OCI-M2 (cell line): ENCODE measurements around the gene MTUS2.

Experiments
- DNase-seq: peaks from one replicate; lab custom pipeline; 2025; ENCODE audit not compliant: unreplicated experiment; lab: John Stamatoyannopoulos, UW

Gene MTUS2

DNA sequence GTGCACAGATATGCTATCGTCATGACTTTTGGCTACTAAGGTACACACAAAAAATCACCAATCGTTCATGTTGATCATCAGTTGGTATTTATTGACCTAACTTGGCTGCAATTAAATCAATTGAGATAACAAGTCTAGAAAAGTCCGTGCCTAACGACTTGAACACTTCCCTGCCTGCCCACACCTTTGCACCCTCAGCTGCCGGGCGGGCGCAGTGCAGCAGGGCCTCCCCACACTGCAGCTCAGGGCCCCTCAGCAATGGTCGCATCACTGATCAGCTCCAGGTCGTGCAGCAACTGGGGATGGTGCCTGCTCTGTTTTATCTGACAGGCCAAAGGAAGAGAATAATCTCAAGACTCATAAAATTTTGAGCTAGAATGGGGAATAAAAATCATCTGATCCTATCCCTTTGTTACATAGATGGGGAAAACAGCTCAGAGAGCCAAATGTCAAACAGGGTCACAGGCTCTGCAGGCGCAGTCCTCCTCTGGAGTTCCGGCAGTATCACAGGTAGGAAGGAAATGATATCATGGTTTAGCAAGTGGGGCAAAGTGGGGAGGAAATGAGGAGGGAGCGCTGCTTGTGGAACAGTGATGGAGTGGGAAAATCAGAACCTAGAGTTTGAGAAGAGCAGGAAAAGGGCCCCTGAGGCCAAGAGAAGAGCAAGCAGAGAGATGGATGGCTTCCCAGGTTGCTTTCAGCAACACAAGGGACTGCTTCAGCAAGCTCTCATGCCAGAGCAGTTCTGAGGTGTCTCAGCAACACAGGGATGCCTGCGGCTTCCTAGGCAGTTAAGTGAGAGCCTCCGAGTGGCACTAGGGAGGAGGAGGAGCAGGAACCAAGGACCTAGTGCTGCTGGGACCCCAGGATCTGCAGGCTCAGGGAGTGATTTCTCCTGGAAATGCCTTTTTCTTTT lies 717.9 kb downstream of the MTUS2 start:
- no peak for DNase-seq

DNA sequence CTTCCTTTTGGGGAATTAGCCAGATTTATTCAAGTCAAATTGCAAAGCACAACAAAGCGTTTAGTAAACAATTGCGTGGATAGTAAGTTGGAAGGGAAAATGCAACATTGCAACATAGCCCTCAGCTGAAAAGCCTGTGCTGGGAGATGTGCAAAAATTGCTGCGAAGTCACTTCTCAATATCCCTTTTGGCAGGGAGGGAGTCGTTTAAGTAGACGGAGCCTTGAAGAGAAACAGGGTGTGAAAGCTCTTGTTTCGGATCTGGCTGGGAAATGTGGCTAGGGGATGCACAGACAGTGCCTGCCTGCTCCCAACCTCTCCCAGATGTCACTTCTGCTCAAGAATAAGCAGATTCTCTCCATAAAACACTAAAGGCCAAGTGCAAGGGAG lies 718.5 kb downstream of the MTUS2 start:
- DNase-seq = no peak

DNA sequence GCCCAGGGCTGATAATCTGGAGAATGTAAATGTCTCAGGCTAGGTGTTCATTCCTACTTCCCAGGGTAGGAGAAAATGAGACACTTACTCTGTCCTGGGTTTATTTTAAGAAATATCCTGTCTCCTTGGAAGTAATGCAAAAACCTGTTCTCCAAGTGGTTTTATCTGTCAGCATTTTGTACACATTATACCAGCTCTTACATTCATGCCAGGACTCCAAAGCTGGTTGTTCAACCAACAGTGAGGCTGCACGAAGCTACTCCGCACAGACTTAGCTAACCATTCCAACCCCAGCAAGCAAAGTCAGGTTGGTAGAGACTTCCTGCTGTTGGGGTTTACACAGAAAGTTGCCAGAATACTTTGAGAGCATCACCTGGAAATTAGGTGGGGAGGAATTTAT lies 719.7 kb downstream of the MTUS2 start:
- DNase-seq = no peak

DNA sequence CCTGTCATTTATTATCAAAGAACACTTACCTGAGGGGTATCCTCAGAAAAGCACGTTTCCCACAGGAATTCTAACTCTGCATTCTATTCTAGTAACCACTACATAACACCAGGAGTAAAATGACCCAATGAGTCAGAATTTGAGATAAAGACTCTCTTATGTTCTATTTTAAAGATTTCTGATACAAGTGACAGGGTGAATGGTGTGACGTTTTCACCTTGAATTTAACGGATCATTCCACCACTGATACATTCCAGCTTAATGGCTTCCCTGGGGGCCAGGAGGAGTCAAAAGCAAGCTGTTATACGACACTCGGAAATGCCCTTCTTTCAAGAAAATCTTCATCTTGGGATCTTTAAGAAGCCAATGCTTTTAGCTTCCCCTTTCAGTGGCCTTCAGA lies 720.2 kb downstream of the MTUS2 start:
- DNase-seq = no peak

DNA sequence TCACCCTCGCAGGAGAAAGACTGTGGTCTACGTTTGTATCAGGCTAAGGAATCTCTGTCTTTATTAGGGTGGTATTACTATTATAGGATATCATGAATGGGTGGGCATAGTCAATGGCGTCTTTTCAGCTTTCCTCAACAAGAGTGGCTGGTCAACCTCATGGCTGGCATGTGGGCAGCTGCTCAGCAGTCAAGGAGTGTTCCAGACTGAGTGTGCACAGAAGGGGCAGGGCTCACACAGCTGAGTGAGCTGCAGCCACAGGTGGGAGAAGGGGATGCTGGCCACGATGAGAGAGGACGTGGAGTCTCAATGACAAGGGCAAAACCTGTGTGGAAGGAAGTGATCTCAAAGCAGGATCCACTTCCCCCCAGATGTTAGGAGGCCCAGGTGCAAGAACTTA lies 720.7 kb downstream of the MTUS2 start:
- DNase-seq = no peak

DNA sequence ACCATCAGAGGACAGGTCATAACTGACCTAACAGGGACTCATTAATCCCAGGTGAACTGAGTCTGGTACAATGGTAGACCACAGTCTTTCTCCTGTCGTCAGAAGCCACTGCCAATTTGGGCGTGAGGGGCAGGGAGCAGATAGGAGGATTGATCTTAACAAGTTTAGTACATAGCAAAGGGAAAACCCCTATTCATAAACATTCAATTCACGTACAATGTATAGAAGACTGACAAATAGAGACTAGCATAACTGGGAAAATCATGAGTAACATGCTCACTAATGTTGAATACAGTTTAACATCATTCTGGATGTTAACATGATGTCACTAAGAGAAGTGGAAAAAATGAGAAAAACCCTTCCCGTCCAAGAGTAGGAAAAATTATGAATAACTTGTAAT lies 721.3 kb downstream of the MTUS2 start:
- DNase-seq = no peak

DNA sequence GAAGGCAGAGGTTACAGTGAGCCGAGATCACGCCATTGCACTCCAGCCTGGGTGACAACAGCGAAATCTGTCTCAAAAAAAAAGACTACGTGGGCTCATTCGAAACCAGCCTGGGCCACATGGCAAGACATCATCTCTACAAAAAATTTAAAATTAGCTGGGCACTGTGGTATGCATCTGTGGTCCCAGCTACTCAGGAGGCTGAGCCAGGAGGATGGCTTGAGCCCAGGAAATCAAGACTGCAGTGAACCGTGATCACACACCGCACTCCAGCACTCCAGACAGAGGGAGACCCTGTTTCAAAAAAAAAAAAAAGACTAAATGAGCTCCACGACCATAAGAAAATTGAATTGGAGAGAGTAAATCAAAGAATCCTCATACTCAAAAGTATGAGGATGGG lies 722.2 kb downstream of the MTUS2 start:
- no peak for DNase-seq

DNA sequence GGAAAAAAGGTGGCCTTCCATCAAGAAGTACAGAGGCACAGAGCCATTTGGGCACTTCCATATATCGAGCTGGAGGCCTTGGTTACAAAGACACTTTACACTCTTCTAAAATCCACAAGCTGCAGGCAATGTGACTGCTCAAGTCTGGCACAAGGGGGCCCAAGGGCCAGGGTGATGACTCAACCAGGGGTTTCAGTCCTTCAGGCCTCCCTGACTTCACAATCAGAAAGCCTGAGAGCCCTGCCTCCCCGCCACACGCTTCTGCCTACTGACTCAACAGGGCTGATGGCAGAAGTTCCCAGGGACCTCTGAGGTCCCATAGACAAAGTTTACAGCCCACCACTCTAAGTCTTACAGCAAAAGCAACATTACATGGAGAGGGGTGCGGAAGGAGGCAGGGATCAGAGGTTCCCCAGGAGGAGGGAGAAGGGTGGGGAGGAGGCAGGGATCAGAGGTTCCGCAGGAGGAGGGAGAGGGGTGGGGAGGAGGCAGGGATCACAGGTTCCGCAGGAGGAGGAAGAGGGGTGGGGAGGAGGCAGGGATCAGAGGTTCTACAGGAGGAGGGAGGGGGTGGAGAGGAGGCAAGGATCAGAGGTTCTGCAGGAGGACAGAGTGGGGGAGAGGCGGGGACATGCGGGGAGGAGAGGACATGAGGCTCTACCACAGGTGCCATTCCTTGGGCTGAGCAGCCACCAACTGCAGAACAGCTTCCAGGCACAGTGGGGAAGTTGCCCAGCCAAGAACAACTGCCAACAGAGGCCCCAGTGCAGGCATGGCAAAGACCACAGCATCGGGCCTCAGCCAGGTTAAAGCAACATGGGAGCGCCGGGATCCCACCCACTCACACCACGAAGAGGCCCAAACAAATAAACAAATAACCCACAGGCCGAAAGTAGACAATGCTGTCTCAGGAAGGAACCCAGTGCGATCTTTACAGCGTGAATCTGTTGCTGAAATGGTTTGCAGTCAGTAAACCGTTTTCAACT lies 723.4 kb downstream of the MTUS2 start:
- no peak for DNase-seq

DNA sequence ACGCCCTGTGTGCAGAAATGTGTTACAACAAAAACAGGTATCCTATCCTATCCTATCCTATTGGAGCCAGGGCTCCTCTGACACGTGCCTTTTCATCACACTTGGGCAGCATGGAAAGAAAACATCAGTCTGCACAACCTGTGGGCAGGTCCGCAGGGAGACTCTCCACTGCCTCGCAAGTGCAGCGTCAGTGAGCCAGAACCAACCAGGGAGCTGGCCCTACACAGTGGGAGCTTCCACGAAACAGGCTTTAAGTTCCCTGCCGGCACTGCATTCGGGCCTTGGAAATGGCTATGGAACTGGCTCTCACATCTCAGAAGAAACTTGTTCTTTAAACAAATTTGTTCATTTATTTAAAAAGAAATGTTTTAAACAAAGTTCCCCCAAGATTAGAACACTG lies 725.8 kb downstream of the MTUS2 start:
- DNase-seq = no peak

DNA sequence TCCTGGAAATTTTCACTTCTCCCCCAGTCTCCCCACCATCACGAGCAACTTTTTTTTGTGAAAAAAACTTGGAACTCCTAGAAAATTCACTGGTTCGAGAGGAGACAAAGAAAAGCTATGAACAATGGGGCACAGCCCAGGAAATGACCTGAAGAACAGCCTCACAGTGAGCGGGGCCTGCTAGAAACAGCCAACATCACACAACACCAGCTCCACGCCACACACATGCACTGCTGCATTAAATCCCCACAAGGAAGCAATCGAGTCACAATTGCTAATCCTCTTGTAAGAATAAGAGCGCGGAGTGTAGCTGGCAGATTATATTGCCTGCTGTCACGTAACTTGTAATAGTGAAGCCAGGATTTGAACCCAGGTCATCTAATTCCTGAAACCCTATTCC lies 726.5 kb downstream of the MTUS2 start:
- DNase-seq = no peak

DNA sequence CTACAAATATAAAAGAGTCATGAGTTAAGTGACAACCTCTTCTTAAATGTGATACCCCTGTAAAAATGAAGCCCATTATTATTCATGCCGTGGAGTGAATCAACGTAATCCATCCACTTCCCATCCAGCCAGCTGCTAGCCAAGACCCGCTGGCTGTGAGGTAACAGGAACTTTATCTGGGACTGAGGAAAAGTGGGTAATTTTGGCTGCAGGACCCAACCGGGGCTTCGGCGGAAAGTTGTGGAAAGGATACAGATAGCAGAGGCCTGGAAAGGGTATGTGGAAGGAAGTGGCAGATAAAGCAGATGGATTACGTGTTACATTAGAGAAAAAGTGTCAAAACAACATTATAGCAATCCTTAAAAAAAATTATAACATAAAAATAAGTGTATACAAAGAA lies 727.0 kb downstream of the MTUS2 start:
- DNase-seq = no peak

DNA sequence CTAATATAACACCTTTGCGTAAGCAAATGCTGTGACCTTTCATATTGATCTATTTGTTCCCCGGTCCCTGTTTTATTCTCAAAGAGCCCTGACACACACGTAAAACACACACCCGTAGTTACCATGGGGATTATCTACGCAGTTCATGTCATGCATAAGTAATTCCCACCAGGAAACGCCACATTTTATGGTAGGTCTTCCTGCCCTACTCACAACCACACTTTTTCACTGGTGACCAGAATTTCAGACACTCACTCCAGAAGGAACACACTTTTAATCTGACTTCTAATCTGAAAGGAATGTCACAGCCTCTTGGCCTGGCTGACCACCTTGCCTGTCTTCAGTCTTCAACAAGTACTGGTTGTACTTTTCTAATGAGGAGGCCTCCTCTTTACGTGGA lies 728.6 kb downstream of the MTUS2 start:
- DNase-seq = no peak

DNA sequence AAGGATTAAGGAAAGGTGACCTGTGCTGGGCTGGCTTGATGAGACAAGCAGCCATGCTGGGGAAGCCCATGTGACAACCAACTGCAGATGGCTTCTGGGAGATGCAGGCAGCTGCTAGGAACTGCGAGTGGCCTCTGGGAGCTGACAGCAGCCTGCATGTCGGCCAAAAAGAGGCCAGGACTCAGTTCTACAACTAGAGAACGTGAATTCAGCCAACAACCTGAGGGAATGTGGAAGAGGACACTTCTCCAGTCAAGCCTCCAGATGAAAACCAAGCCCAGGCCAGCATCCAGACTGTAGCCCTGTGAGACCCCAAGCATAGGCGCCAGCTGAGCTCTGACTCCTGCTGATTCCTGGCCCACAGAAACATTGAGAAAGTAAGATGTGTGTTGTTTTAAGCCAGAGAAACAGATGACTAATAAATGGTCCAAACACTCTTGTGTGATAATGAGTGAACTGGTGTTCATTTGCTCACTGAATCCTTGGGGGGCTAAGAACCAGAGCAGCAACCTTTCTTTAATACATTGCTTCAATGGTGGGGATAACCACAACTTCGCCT lies 730.4 kb downstream of the MTUS2 start:
- DNase-seq = no peak

DNA sequence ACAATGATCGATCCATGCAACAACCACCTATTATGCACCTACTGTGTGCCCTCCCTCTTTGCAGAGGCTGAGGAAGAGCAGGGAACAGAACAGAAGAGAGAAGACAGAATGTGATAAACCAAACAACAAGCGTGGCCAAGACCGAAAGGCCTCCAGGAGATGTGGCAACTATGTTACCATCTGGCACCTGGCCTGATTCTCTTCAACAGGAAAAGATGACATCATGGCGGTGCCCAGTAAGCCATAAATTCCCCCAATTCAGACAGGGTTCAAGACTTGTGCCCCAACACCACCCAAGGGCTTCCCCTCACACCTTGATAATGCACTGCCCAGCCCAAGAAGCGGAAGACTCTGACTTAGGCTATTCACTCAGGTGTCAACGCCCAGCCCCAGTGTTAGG lies 731.1 kb downstream of the MTUS2 start:
- no peak for DNase-seq
